ENCODE data around the gene DIAPH3. TPM values are rescaled to one million over a fixed set of nuclear protein-coding genes. Genes with fewer than 3 reads are reported as not detected.

DIAPH3 gene
- total RNA-seq, 2 experiments from 2014 or later = 24.0 to 24.3 TPM

- intact Hi-C loops (cut with micrococcal nuclease) = no loop called here
- H3K36me3 Mint-ChIP-seq (ENCODE audit: low read depth) = peaks cover 5% of the 10 kb centered on the region
- no peaks in the 10 kb centered on the region for H3K4me1 Mint-ChIP-seq (ENCODE audit: low read depth)
- no peak overlapping the region for H3K4me3 Mint-ChIP-seq
- CTCF ChIA-PET = no interaction called here
- DNase-seq = no peak
- H3K27me3 Mint-ChIP-seq (ENCODE audit: low read depth) = peaks cover 13% of the 10 kb centered on the region
- H3K27ac Mint-ChIP-seq = no peak overlapping the region
- no peaks in the 10 kb centered on the region for H3K9me3 Mint-ChIP-seq
These were observed 130.9 kb downstream of the DIAPH3 start for GRCh38 chr13:60032851-60033250.

- no peak for DNase-seq
- intact Hi-C loops (cut with micrococcal nuclease) = no loop called here
- Mint-ChIP-seq H3K4me1 (ENCODE audit: low read depth) (no peaks in the 10 kb centered on the region), H3K9me3 (peaks cover 8% of the 10 kb centered on the region), H3K27ac (no peak overlapping the region), H3K4me3 (no peak overlapping the region), H3K36me3 (ENCODE audit: low read depth) (peaks cover 5% of the 10 kb centered on the region), H3K27me3 (ENCODE audit: low read depth) (peaks cover 13% of the 10 kb centered on the region)
- CTCF ChIA-PET = no interaction called here
These were observed 135.7 kb downstream of the DIAPH3 start for GRCh38 chr13:60028021-60028420.

GRCh38 chr13:60026286-60026685 lies 137.4 kb downstream of the DIAPH3 start:
- Mint-ChIP-seq H3K4me3 (no peak overlapping the region), H3K27ac (no peak overlapping the region), H3K4me1 (ENCODE audit: low read depth) (no peaks in the 10 kb centered on the region), H3K9me3 (peaks cover 8% of the 10 kb centered on the region), H3K27me3 (ENCODE audit: low read depth) (peaks cover 13% of the 10 kb centered on the region), H3K36me3 (ENCODE audit: low read depth) (no peaks in the 10 kb centered on the region)
- CTCF ChIA-PET = interaction anchor here (0.6 to 0.7 kb wide), 2 partner anchors 33 to 476 kb away, joined by 3 to 4 read pairs; no protein-coding TSS in a partner anchor
- intact Hi-C loops (cut with micrococcal nuclease) = no loop called here
- DNase-seq = no peak

GRCh38 chr13:60020288-60020687 lies 143.4 kb downstream of the DIAPH3 start:
- H3K4me3 Mint-ChIP-seq = no peak overlapping the region
- H3K9me3 Mint-ChIP-seq = peaks cover 8% of the 10 kb centered on the region
- H3K27ac Mint-ChIP-seq = no peak overlapping the region
- DNase-seq = no peak
- H3K27me3 Mint-ChIP-seq (ENCODE audit: low read depth) = no peaks in the 10 kb centered on the region
- CTCF ChIA-PET = no interaction called here
- peaks cover 2% of the 10 kb centered on the region for H3K4me1 Mint-ChIP-seq (ENCODE audit: low read depth)
- intact Hi-C loops (cut with micrococcal nuclease) = no loop called here
- no peaks in the 10 kb centered on the region for H3K36me3 Mint-ChIP-seq (ENCODE audit: low read depth)

GRCh38 chr13:60019119-60019993 lies 144.4 kb downstream of the DIAPH3 start:
- Mint-ChIP-seq H3K4me1 (ENCODE audit: low read depth) (peaks cover 2% of the 10 kb centered on the region), H3K27me3 (ENCODE audit: low read depth) (no peaks in the 10 kb centered on the region), H3K4me3 (no peak overlapping the region), H3K27ac (no peak overlapping the region), H3K9me3 (peaks cover 4% of the 10 kb centered on the region), H3K36me3 (ENCODE audit: low read depth) (no peaks in the 10 kb centered on the region)
- intact Hi-C loops (cut with micrococcal nuclease) = no loop called here
- CTCF ChIA-PET = no interaction called here
- no peak for DNase-seq

GRCh38 chr13:60018536-60018935 lies 145.2 kb downstream of the DIAPH3 start:
- no peak overlapping the region for H3K27ac Mint-ChIP-seq
- no peak for DNase-seq
- H3K27me3 Mint-ChIP-seq (ENCODE audit: low read depth) = no peaks in the 10 kb centered on the region
- CTCF ChIA-PET = no interaction called here
- peaks cover 2% of the 10 kb centered on the region for H3K4me1 Mint-ChIP-seq (ENCODE audit: low read depth)
- no peak overlapping the region for H3K4me3 Mint-ChIP-seq
- intact Hi-C loops (cut with micrococcal nuclease) = no loop called here
- no peaks in the 10 kb centered on the region for H3K9me3 Mint-ChIP-seq
- no peaks in the 10 kb centered on the region for H3K36me3 Mint-ChIP-seq (ENCODE audit: low read depth)

GRCh38 chr13:60016229-60016628 lies 147.5 kb downstream of the DIAPH3 start:
- no peaks in the 10 kb centered on the region for H3K9me3 Mint-ChIP-seq
- intact Hi-C loops (cut with micrococcal nuclease) = no loop called here
- DNase-seq = no peak
- no peaks in the 10 kb centered on the region for H3K36me3 Mint-ChIP-seq (ENCODE audit: low read depth)
- CTCF ChIA-PET = interaction anchor here (0.6 kb wide), 1 partner anchor 657 kb away, joined by 6 read pairs; no protein-coding TSS in a partner anchor
- H3K27ac Mint-ChIP-seq = no peak overlapping the region
- H3K27me3 Mint-ChIP-seq (ENCODE audit: low read depth) = no peaks in the 10 kb centered on the region
- peaks cover 2% of the 10 kb centered on the region for H3K4me1 Mint-ChIP-seq (ENCODE audit: low read depth)
- no peak overlapping the region for H3K4me3 Mint-ChIP-seq

- no peaks in the 10 kb centered on the region for H3K27me3 Mint-ChIP-seq (ENCODE audit: low read depth)
- CTCF ChIA-PET = no interaction called here
These were observed 150.6 kb downstream of the DIAPH3 start for GRCh38 chr13:60013166-60013565.

GRCh38 chr13:60012488-60012887 lies 151.2 kb downstream of the DIAPH3 start:
- no peak for DNase-seq
- CTCF ChIA-PET = no interaction called here

More at GRCh38 chr13:60013166-60013565, 150.6 kb downstream of the DIAPH3 start:
- no peak overlapping the region for H3K4me3 Mint-ChIP-seq
- H3K4me1 Mint-ChIP-seq (ENCODE audit: low read depth) = no peaks in the 10 kb centered on the region
- intact Hi-C loops (cut with micrococcal nuclease) = no loop called here
- no peak overlapping the region for H3K27ac Mint-ChIP-seq
- peaks cover 3% of the 10 kb centered on the region for H3K36me3 Mint-ChIP-seq (ENCODE audit: low read depth)
- DNase-seq = no peak
- H3K9me3 Mint-ChIP-seq = no peaks in the 10 kb centered on the region

GRCh38 chr13:60009300-60010253 lies 154.2 kb downstream of the DIAPH3 start:
- peaks cover 3% of the 10 kb centered on the region for H3K36me3 Mint-ChIP-seq (ENCODE audit: low read depth)
- no peaks in the 10 kb centered on the region for H3K27me3 Mint-ChIP-seq (ENCODE audit: low read depth)
- no peak overlapping the region for H3K27ac Mint-ChIP-seq
- no peak overlapping the region for H3K4me3 Mint-ChIP-seq
- intact Hi-C loops (cut with micrococcal nuclease) = no loop called here
- H3K4me1 Mint-ChIP-seq (ENCODE audit: low read depth) = no peaks in the 10 kb centered on the region
- H3K9me3 Mint-ChIP-seq = no peaks in the 10 kb centered on the region
- no peak for DNase-seq
- CTCF ChIA-PET = no interaction called here

More at GRCh38 chr13:60012488-60012887, 151.2 kb downstream of the DIAPH3 start:
- H3K27me3 Mint-ChIP-seq (ENCODE audit: low read depth) = no peaks in the 10 kb centered on the region
- peaks cover 3% of the 10 kb centered on the region for H3K36me3 Mint-ChIP-seq (ENCODE audit: low read depth)
- H3K4me1 Mint-ChIP-seq (ENCODE audit: low read depth) = no peaks in the 10 kb centered on the region
- H3K9me3 Mint-ChIP-seq = no peaks in the 10 kb centered on the region
- no peak overlapping the region for H3K4me3 Mint-ChIP-seq
- intact Hi-C loops (cut with micrococcal nuclease) = no loop called here
- H3K27ac Mint-ChIP-seq = no peak overlapping the region

- Mint-ChIP-seq H3K4me3 (no peak overlapping the region), H3K4me1 (ENCODE audit: low read depth) (no peaks in the 10 kb centered on the region), H3K9me3 (no peaks in the 10 kb centered on the region), H3K27me3 (ENCODE audit: low read depth) (no peaks in the 10 kb centered on the region), H3K27ac (no peak overlapping the region), H3K36me3 (ENCODE audit: low read depth) (no peaks in the 10 kb centered on the region)
- CTCF ChIA-PET = no interaction called here
- DNase-seq = no peak
- intact Hi-C loops (cut with micrococcal nuclease) = no loop called here
These were observed 161.8 kb downstream of the DIAPH3 start for GRCh38 chr13:60001889-60002288.

- Mint-ChIP-seq H3K4me1 (ENCODE audit: low read depth) (no peaks in the 10 kb centered on the region), H3K9me3 (no peaks in the 10 kb centered on the region), H3K4me3 (no peak overlapping the region), H3K36me3 (ENCODE audit: low read depth) (no peaks in the 10 kb centered on the region), H3K27me3 (ENCODE audit: low read depth) (no peaks in the 10 kb centered on the region), H3K27ac (no peak overlapping the region)
- CTCF ChIA-PET = no interaction called here
- intact Hi-C loops (cut with micrococcal nuclease) = no loop called here
- DNase-seq = no peak
These were observed 162.8 kb downstream of the DIAPH3 start for GRCh38 chr13:60000976-60001375.
